HG03469 (cell line): ENCODE results near the gene FAAH.
"Not testable (repeated sequence)": the region's sequence is repeated elsewhere in the genome, so short reads cannot be mapped to it uniquely, and the experiment has no call there.

Experiments
- ATAC-seq: cut with Tn5 transposase; IDR thresholded peaks from one replicate; pipeline ENCODE4 v1.9.1; 2021; ENCODE audit warnings: mild to moderate bottlenecking, moderate library complexity, moderate number of reproducible peaks; ENCODE audit not compliant: unreplicated experiment

FAAH gene

GRCh38 chr1:46394108-46394871, at the start of gene FAAH:
TSS of gene FAAH (plus strand) at chr1:46394317. CDS start at chr1:46394349, 32 bp downstream.
- no peak for ATAC-seq

- ATAC-seq: no peak
These were observed 49.6 kb upstream of the FAAH start for GRCh38 chr1:46344481-46344880.

GRCh38 chr1:46345281-46345680, 48.8 kb upstream of the FAAH start:
- no peak for ATAC-seq

GRCh38 chr1:46352363-46352762, 41.8 kb upstream of the FAAH start:
- ATAC-seq: no peak

- ATAC-seq: not testable (repeated sequence)
These were observed 38.2 kb upstream of the FAAH start for GRCh38 chr1:46355920-46356319.

GRCh38 chr1:46362158-46362557, 32.0 kb upstream of the FAAH start:
- ATAC-seq: no peak

- no peak for ATAC-seq
These were observed 31.0 kb upstream of the FAAH start for GRCh38 chr1:46363121-46363520.

- ATAC-seq: no peak
These were observed 29.5 kb upstream of the FAAH start for GRCh38 chr1:46364612-46365011.

GRCh38 chr1:46365796-46366195, 28.3 kb upstream of the FAAH start:
- not testable (repeated sequence) for ATAC-seq

GRCh38 chr1:46367072-46367471, 27.0 kb upstream of the FAAH start:
- no peak for ATAC-seq

GRCh38 chr1:46367701-46368100, 26.4 kb upstream of the FAAH start:
- not testable (repeated sequence) for ATAC-seq

GRCh38 chr1:46368791-46369190, 25.3 kb upstream of the FAAH start:
- no peak for ATAC-seq

GRCh38 chr1:46369542-46370213, 24.4 kb upstream of the FAAH start:
- no peak for ATAC-seq

GRCh38 chr1:46370214-46370633, 23.9 kb upstream of the FAAH start:
- ATAC-seq: no peak

GRCh38 chr1:46372431-46372830, 21.7 kb upstream of the FAAH start:
- no peak for ATAC-seq

- no peak for ATAC-seq
These were observed 14.1 kb upstream of the FAAH start for GRCh38 chr1:46379996-46380395.

GRCh38 chr1:46380508-46380907, 13.6 kb upstream of the FAAH start:
- ATAC-seq: no peak

GRCh38 chr1:46393510-46393909, 607 bp upstream of the FAAH start:
- ATAC-seq: no peak

- ATAC-seq: no peak
These were observed 852 bp downstream of the FAAH start for GRCh38 chr1:46394872-46395465.

- ATAC-seq: no peak
These were observed 2.6 kb downstream of the FAAH start for GRCh38 chr1:46396441-46397398.

- ATAC-seq: no peak
These were observed 5.2 kb downstream of the FAAH start for GRCh38 chr1:46399307-46399706.
